MM.1S (cell line): ENCODE measurements around the gene PRXL2A.

Source experiments
- DNase-seq: peaks from one replicate; pipeline ENCODE4 v3.0.0-alpha.2; 2015
- H2AFZ ChIP-seq: fragments of 300-600 bp; sonication (generic); 2 replicates; pipeline ENCODE4 v1.6.0; 2016; ENCODE audit warnings: antibody characterized with exemption, low read length
- H3F3A ChIP-seq: fragments of 300-600 bp; sonication (generic); 2 replicates; pipeline ENCODE4 v1.6.1; 2016; ENCODE audit warnings: mild to moderate bottlenecking, antibody characterized with exemption, low read length, moderate library complexity, mixed read lengths; ENCODE audit not compliant: insufficient read depth
- H3K27ac ChIP-seq: fragments of 300-600 bp; sonication (generic); 2 replicates; pipeline ENCODE4 v1.5.1; 2016; ENCODE audit warnings: mild to moderate bottlenecking, low read length
- H3K27me3 ChIP-seq: fragments of 300-600 bp; sonication (generic); replicated peaks from 2 replicates; pipeline ENCODE4 v1.6.0; 2016; ENCODE audit warnings: low read length; ENCODE audit not compliant: insufficient read depth
- H3K36me3 ChIP-seq: fragments of 300-600 bp; sonication (generic); replicated peaks from 2 replicates; pipeline ENCODE4 v1.6.1; 2016; ENCODE audit warnings: mild to moderate bottlenecking, low read length, mixed read lengths; ENCODE audit not compliant: insufficient read depth
- H3K4me1 ChIP-seq: fragments of 300-600 bp; sonication (generic); 2 replicates; pipeline ENCODE4 v1.6.1; 2016; ENCODE audit warnings: low read length, mixed read lengths
- H3K4me2 ChIP-seq: fragments of 300-600 bp; sonication (generic); 2 replicates; pipeline ENCODE4 v1.6.0; 2016; ENCODE audit warnings: low read depth, low read length
- H3K4me3 ChIP-seq: fragments of 300-600 bp; sonication (generic); 2 replicates; pipeline ENCODE4 v1.5.1; 2016; ENCODE audit warnings: low read length, mixed read lengths
- H3K79me2 ChIP-seq: fragments of 300-600 bp; sonication (generic); 2 replicates; pipeline ENCODE4 v1.6.1; 2016; ENCODE audit warnings: mixed run types, low read length, mixed read lengths
- H3K9ac ChIP-seq: fragments of 300-600 bp; sonication (generic); 2 replicates; pipeline ENCODE4 v1.6.1; 2016; ENCODE audit warnings: low read length, mixed read lengths
- H3K9me2 ChIP-seq: fragments of 300-600 bp; sonication (generic); replicated peaks from 2 replicates; pipeline ENCODE4 v1.6.1; 2016; ENCODE audit warnings: mild to moderate bottlenecking, low read length, mixed read lengths; ENCODE audit not compliant: insufficient read depth
- H3K9me3 ChIP-seq: fragments of 300-600 bp; sonication (generic); replicated peaks from 2 replicates; pipeline ENCODE4 v1.6.1; 2016; ENCODE audit warnings: mild to moderate bottlenecking, low read length, mixed read lengths; ENCODE audit not compliant: insufficient read depth
- H4K20me1 ChIP-seq: fragments of 300-600 bp; sonication (generic); 2 replicates; pipeline ENCODE4 v1.6.1; 2016; ENCODE audit warnings: mild to moderate bottlenecking, low read length, moderate library complexity, mixed read lengths; ENCODE audit not compliant: insufficient read depth
- CTCF ChIP-seq: fragments of 300-600 bp; sonication (generic); IDR thresholded peaks from 2 replicates; pipeline ENCODE4 v1.5.1; 2016; ENCODE audit warnings: antibody characterized with exemption, low read length, mixed read lengths
- EZH2 ChIP-seq: fragments of 300-600 bp; sonication (generic); optimal IDR thresholded peaks from 2 replicates; pipeline ENCODE3; 2017; ENCODE audit warnings: low read depth, mild to moderate bottlenecking, antibody characterized with exemption, low read length, mixed read lengths
- EZH2phosphoT487 ChIP-seq: fragments of 300-600 bp; sonication (generic); IDR thresholded peaks from 2 replicates; pipeline ENCODE4 v1.6.1; 2018; ENCODE audit warnings: antibody characterized with exemption, low read length

PRXL2A gene

GRCh38 chr10:80397014-80397413 is 11.3 kb upstream of the PRXL2A start:
- H3K27ac ChIP-seq = no peak overlapping the region
- no peak overlapping the region for H2AFZ ChIP-seq
- no peaks in the 10 kb centered on the region for H3K79me2 ChIP-seq
- H3K36me3 ChIP-seq = no peaks in the 10 kb centered on the region
- H3K9me3 ChIP-seq = no peaks in the 10 kb centered on the region
- no peak overlapping the region for H3K4me3 ChIP-seq
- TF ChIP-seq CTCF (no peak), EZH2phosphoT487 (no peak), EZH2 (no peak)
- no peaks in the 10 kb centered on the region for H3F3A ChIP-seq
- H3K9me2 ChIP-seq = no peaks in the 10 kb centered on the region
- DNase-seq = no peak
- no peaks in the 10 kb centered on the region for H3K4me1 ChIP-seq
- H3K9ac ChIP-seq = no peak overlapping the region
- H3K4me2 ChIP-seq = no peak overlapping the region
- no peaks in the 10 kb centered on the region for H3K27me3 ChIP-seq
- no peaks in the 10 kb centered on the region for H4K20me1 ChIP-seq

- Histone ChIP-seq H3K9me2 (no peaks in the 10 kb centered on the region), H3K27me3 (no peaks in the 10 kb centered on the region), H2AFZ (no peak overlapping the region), H3F3A (no peaks in the 10 kb centered on the region), H3K4me2 (no peak overlapping the region), H3K36me3 (no peaks in the 10 kb centered on the region), H4K20me1 (no peaks in the 10 kb centered on the region), H3K27ac (no peak overlapping the region), H3K79me2 (no peaks in the 10 kb centered on the region), H3K9ac (no peak overlapping the region), H3K9me3 (no peaks in the 10 kb centered on the region), H3K4me1 (no peaks in the 10 kb centered on the region), H3K4me3 (no peak overlapping the region)
- no peak for TF ChIP-seq EZH2phosphoT487
- TF ChIP-seq EZH2 = no peak
- TF ChIP-seq CTCF = no peak
- DNase-seq = no peak
Observed at GRCh38 chr10:80400136-80400804, 8.1 kb upstream of the PRXL2A start.

- Histone ChIP-seq H3K9ac (no peak overlapping the region), H3K4me2 (no peak overlapping the region), H3K4me1 (no peaks in the 10 kb centered on the region), H3K4me3 (no peak overlapping the region), H3K79me2 (no peaks in the 10 kb centered on the region), H4K20me1 (no peaks in the 10 kb centered on the region), H3K27me3 (no peaks in the 10 kb centered on the region), H3K27ac (no peak overlapping the region), H3K9me3 (no peaks in the 10 kb centered on the region), H3K36me3 (no peaks in the 10 kb centered on the region), H3K9me2 (no peaks in the 10 kb centered on the region), H3F3A (0 out of 2 replicates have a peak, but pooled peaks cover 3% of the 10 kb centered on the region), H2AFZ (no peak overlapping the region)
- no peak for TF ChIP-seq EZH2phosphoT487
- TF ChIP-seq EZH2 = no peak
- no peak for TF ChIP-seq CTCF
- DNase-seq = no peak
Observed at GRCh38 chr10:80405035-80405434, 3.3 kb upstream of the PRXL2A start.
